ENCODE data around the gene SLC25A44. TPM values are rescaled to one million over a fixed set of nuclear protein-coding genes. Genes with fewer than 3 reads are reported as not detected.
"Not testable (repeated sequence)": the region's sequence is repeated elsewhere in the genome, so short reads cannot be mapped to it uniquely, and the experiment has no call there.

Gene SLC25A44
- total RNA-seq, 1 donor from 2014 or later: 17.4 TPM

DNA sequence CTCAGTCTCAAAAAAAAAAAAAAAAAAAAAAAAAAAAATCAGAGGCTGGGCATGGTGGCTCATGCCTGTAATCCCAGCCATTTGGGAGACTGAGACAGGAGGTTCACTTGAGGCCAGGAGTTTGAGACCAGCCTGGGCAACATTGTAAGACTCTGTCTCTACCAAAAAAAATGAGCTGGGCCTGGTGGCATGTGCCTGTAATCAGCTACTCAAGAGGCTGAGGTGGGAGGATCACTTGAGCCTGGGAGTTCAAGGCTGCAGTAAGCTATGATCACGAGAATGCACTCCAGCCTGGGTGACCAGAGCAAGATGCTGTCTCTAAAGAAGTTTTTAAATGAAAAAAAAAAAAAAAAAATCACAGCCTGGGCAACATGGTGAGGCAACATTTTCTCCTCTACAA lies 30.2 kb upstream of the SLC25A44 start:
- no peak for DNase-seq (ENCODE audit: low read depth)

- no peak for DNase-seq (ENCODE audit: low read depth)
Observed at GRCh38 chr1:156164125-156164831, 29.6 kb upstream of the SLC25A44 start.

- no peak for DNase-seq (ENCODE audit: low read depth)
Observed at GRCh38 chr1:156165083-156165482, 28.8 kb upstream of the SLC25A44 start.

GRCh38 chr1:156167536-156167935 lies 26.4 kb upstream of the SLC25A44 start:
- DNase-seq (ENCODE audit: low read depth): no peak

- no peak for DNase-seq (ENCODE audit: low read depth)
Observed at GRCh38 chr1:156172696-156173470, 21.0 kb upstream of the SLC25A44 start.

DNA sequence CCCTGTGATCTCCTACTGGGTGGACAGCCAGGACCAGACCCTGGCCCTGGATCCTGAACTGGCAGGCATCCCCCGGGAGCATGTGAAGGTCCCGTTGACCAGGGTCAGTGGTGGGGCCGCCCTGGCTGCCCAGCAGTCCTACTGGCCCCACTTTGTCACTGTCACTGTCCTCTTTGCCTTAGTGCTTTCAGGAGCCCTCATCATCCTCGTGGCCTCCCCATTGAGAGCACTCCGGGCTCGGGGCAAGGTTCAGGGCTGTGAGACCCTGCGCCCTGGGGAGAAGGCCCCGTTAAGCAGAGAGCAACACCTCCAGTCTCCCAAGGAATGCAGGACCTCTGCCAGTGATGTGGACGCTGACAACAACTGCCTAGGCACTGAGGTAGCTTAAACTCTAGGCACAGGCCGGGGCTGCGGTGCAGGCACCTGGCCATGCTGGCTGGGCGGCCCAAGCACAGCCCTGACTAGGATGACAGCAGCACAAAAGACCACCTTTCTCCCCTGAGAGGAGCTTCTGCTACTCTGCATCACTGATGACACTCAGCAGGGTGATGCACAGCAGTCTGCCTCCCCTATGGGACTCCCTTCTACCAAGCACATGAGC lies 17.2 kb upstream of the SLC25A44 start:
- no peak for DNase-seq (ENCODE audit: low read depth)

GRCh38 chr1:156177919-156178654 lies 15.8 kb upstream of the SLC25A44 start:
- DNase-seq (ENCODE audit: low read depth): no peak

- no peak for DNase-seq (ENCODE audit: low read depth)
Observed at GRCh38 chr1:156180471-156180870, 13.4 kb upstream of the SLC25A44 start.

DNA sequence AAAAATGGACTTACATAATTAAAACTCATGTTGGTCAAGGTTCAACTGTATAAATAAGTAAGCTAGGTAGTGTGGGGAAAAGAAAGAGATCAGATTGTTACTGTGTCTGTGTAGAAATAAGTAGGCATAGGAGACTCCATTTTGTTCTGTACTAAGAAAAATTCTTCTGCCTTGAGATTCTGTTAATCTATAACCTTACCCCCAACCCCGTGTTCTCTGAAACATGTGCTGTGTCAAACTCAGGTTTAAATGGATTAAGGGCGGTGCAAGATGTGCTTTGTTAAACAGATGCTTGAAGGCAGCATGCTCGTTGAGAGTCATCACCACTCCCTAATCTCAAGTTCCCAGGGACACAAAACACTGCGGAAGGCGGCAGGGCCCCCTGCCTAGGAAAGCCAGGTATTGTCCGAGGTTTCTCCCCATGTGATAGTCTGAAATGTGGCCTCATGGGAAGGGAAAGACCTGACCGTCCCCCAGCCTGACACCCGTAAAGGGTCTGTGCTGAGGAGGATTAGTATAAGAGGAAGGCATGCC lies 12.4 kb upstream of the SLC25A44 start:
- DNase-seq (ENCODE audit: low read depth): peak; percentile 42

- DNase-seq (ENCODE audit: low read depth): not testable (repeated sequence)
Observed at GRCh38 chr1:156182010-156182779, 11.7 kb upstream of the SLC25A44 start.

- not testable (repeated sequence) for DNase-seq (ENCODE audit: low read depth)
Observed at GRCh38 chr1:156186347-156187177, 7.3 kb upstream of the SLC25A44 start.

DNA sequence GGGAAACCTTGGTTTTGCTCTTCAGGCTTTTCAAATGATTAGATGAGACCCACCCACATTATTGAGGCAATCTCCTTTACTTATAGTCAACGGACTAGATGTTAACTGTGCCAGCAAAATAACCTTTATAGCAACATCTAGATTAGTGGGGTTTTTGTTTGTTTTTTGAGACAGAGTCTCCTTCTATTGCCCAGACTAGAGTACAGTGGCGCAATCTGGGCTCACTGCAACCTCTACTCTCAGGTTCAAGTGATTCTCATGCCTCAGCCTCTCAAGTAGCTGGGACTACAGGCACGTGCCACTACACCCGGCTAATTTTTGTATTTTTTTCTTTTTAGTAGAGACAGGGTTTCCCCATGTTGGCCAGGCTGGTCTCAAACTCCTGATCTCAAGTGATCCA lies 3.6 kb upstream of the SLC25A44 start:
- DNase-seq (ENCODE audit: low read depth): not testable (repeated sequence)

DNA sequence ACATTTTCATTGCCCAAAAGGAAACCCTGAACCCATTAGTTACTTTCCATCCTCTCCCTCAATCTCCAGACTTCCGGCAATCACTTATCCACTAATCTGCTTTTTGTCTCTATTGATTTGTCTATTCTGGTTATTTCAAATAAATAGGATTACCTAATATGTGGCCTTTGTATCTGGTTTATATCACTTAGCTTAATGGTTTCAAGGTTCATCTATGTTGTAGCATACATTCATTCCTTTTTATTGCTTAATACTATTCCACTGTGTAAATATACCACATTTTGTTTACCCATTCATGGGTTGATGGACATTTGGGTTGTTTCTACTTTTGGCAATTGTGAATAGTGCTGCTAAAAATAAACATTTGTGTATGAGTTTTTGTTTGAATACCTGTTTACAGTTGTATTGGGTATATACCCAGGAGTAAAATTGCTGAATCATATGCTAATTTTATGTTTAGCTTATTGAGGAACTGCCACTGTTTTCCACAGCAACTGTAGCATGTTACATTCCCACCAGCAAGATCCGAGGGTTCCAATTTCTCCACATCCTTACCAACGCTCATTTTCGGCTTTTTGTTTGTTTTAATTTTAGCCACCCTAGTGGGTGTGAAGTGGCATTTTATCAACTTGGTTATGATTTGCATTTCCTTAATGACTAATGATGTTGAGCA lies 2.5 kb upstream of the SLC25A44 start:
- DNase-seq (ENCODE audit: low read depth): no peak

DNA sequence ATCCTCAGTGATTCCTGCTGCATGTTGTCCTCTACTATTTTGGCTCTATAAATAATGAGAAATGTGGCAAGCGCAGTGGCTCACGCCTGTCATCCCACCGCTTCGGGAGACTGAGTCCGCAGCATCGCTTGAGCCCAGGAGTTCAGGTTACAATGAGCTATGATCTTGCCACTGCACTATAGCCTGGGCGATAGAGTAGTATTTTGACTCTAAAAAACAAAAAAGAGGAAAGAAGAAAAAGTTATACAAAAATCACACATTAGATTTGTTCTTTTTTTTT lies 756 bp upstream of the SLC25A44 start:
- peak; percentile 6 for DNase-seq (ENCODE audit: low read depth)

GRCh38 chr1:156194300-156194652 lies 372 bp downstream of the SLC25A44 start:
- DNase-seq (ENCODE audit: low read depth): no peak

GRCh38 chr1:156195853-156196252 lies 1.9 kb downstream of the SLC25A44 start:
- no peak for DNase-seq (ENCODE audit: low read depth)

DNA sequence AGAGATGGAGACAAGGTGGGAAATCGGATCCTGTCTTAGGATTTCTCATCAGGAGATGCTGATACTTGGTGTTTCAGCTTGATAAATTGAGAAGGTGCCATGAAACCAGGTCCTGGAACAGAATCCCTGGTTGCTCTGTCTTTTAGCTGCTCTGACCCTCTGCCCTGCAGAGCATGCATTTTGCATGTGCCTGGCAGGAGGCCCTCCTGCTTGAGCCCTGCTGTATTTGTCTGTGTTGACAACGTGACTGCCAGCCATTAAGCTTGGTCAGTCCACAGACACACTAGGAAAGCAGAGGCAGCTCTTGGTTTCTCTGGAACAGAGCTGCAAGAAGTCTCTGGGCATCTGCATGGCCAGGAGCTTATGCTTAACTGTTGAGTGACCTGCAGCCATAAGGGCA lies 2.5 kb downstream of the SLC25A44 start:
- no peak for DNase-seq (ENCODE audit: low read depth)

- DNase-seq (ENCODE audit: low read depth): no peak
Observed at GRCh38 chr1:156198831-156199349, 5.0 kb downstream of the SLC25A44 start.

GRCh38 chr1:156200044-156200443 lies 6.1 kb downstream of the SLC25A44 start:
- no peak for DNase-seq (ENCODE audit: low read depth)

- no peak for DNase-seq (ENCODE audit: low read depth)
Observed at GRCh38 chr1:156203331-156203730, 9.4 kb downstream of the SLC25A44 start.
